Right renal pelvis (tissue), 4 donors: ENCODE measurements around the gene NOX3. TPM values are rescaled to one million over a fixed set of nuclear protein-coding genes. Genes with fewer than 3 reads are reported as not detected.
"Not testable (repeated sequence)": the region's sequence is repeated elsewhere in the genome, so short reads cannot be mapped to it uniquely, and the experiment has no call there.

Experiments used
- DNase-seq, 4 donors: peaks; one replicate each; pipeline ENCODE4 v3.0.0-alpha.2; 2013; ENCODE audit warnings: low read depth in 4 of 4, low spot score in 3 of 4, missing footprints in 1 of 4
- polyA plus RNA-seq, 4 donors: library from polyadenylated mRNA; unstranded; fragments of 120-200 nt; gene quantifications; one replicate each; pipeline ENCODE4 v1.2.1, GENCODE V29; 2013; ENCODE audit not compliant: insufficient read length in 4 of 4

Gene NOX3
- polyA plus RNA-seq: 1 to 10 TPM; 1.4 to 2.2 (median 1.9) TPM

- no peak for DNase-seq
Measured at GRCh38 chr6:155455766-155456165, at the start of gene NOX3. Gene NOX3 (minus strand): TSS chr6:155455839. CDS start chr6:155455800, 39 bp downstream.

- DNase-seq: no peak
Measured at GRCh38 chr6:155504848-155505607, 49.4 kb upstream of the NOX3 start.

- no peak for DNase-seq
Measured at GRCh38 chr6:155502393-155502792, 46.8 kb upstream of the NOX3 start.

GRCh38 chr6:155499574-155499973 lies 43.9 kb upstream of the NOX3 start:
- DNase-seq: no peak

- no peak for DNase-seq
Measured at GRCh38 chr6:155498370-155498769, 42.7 kb upstream of the NOX3 start.

GRCh38 chr6:155497273-155497672 lies 41.6 kb upstream of the NOX3 start:
- no peak for DNase-seq

GRCh38 chr6:155495011-155495768 lies 39.6 kb upstream of the NOX3 start:
- DNase-seq: peak in 2 of 4 donors; percentile 27 to 35

- no peak for DNase-seq
Measured at GRCh38 chr6:155493694-155494143, 38.1 kb upstream of the NOX3 start.

GRCh38 chr6:155493026-155493693 lies 37.5 kb upstream of the NOX3 start:
- DNase-seq: no peak

GRCh38 chr6:155492061-155492735 lies 36.6 kb upstream of the NOX3 start:
- DNase-seq: no peak

- no peak for DNase-seq
Measured at GRCh38 chr6:155491421-155491820, 35.8 kb upstream of the NOX3 start.

- not testable (repeated sequence) for DNase-seq
Measured at GRCh38 chr6:155488197-155488596, 32.6 kb upstream of the NOX3 start.

- peak in 1 of 4 donors; percentile 23 for DNase-seq
Measured at GRCh38 chr6:155487371-155488130, 31.9 kb upstream of the NOX3 start.

GRCh38 chr6:155486721-155487294 lies 31.2 kb upstream of the NOX3 start:
- no peak for DNase-seq

GRCh38 chr6:155485756-155486155 lies 30.1 kb upstream of the NOX3 start:
- DNase-seq: no peak

- no peak for DNase-seq
Measured at GRCh38 chr6:155483858-155484257, 28.2 kb upstream of the NOX3 start.

GRCh38 chr6:155481215-155481614 lies 25.6 kb upstream of the NOX3 start:
- no peak for DNase-seq

GRCh38 chr6:155473741-155474140 lies 18.1 kb upstream of the NOX3 start:
- DNase-seq: no peak

- DNase-seq: no peak
Measured at GRCh38 chr6:155472886-155473285, 17.2 kb upstream of the NOX3 start.
